Mesendoderm (in vitro differentiated cells): Measurements from ENCODE around the gene SUMO2.
"Not testable (repeated sequence)": the region's sequence is repeated elsewhere in the genome, so short reads cannot be mapped to it uniquely, and the experiment has no call there.

Source experiments
- DNase-seq: peaks from one replicate; pipeline ENCODE4 v3.0.0; 2013
- H2AK5ac ChIP-seq: 2 replicates; pipeline ENCODE4 v1.6.1; 2013; ENCODE audit warnings: low read length, inconsistent platforms
- H2BK120ac ChIP-seq: 2 replicates; pipeline ENCODE4 v1.6.1; 2013; ENCODE audit warnings: low read depth, mild to moderate bottlenecking, low read length, moderate library complexity, mixed read lengths
- H2BK15ac ChIP-seq: replicated peaks from 2 replicates; pipeline ENCODE4 v1.6.1; 2013; ENCODE audit warnings: low read depth, mild to moderate bottlenecking, moderate library complexity
- H2BK5ac ChIP-seq: 2 replicates; pipeline ENCODE4 v1.6.1; 2013; ENCODE audit warnings: low read length, inconsistent platforms
- H3K18ac ChIP-seq: 2 replicates; pipeline ENCODE4 v1.6.1; 2013; ENCODE audit warnings: mild to moderate bottlenecking, low read length, mixed read lengths
- H3K23ac ChIP-seq: one replicate; pipeline ENCODE4 v1.6.1; 2013; ENCODE audit warnings: low read length
- H3K27ac ChIP-seq: 2 replicates; pipeline ENCODE4 v1.5.1; 2013; ENCODE audit warnings: low read depth, mild to moderate bottlenecking, inconsistent platforms, low read length, moderate library complexity
- H3K27me3 ChIP-seq: 2 replicates; pipeline ENCODE4 v1.6.1; 2013; ENCODE audit warnings: low read length, control low read depth, mild to moderate bottlenecking, inconsistent platforms; ENCODE audit not compliant: insufficient read depth, poor library complexity
- H3K36me3 ChIP-seq: 2 replicates; pipeline ENCODE4 v1.6.1; 2013; ENCODE audit warnings: low read length, inconsistent platforms; ENCODE audit not compliant: control insufficient read depth, insufficient read depth
- H3K4ac ChIP-seq: one replicate; pipeline ENCODE4 v1.6.1; 2013; ENCODE audit warnings: low read depth, mild to moderate bottlenecking, low read length, moderate library complexity
- H3K4me1 ChIP-seq: 2 replicates; pipeline ENCODE4 v1.6.1; 2013; ENCODE audit warnings: low read depth, low read length, inconsistent platforms; ENCODE audit not compliant: control insufficient read depth
- H3K4me2 ChIP-seq: 2 replicates; pipeline ENCODE4 v1.6.1; 2013; ENCODE audit warnings: low read length
- H3K4me3 ChIP-seq: 2 replicates; pipeline ENCODE4 v1.5.1; 2013; ENCODE audit warnings: mild to moderate bottlenecking, low read length
- H3K56ac ChIP-seq: one replicate; pipeline ENCODE4 v1.6.1; 2013; ENCODE audit warnings: low read length
- H3K79me1 ChIP-seq: 2 replicates; pipeline ENCODE4 v1.6.1; 2013; ENCODE audit warnings: low read length, inconsistent platforms
- H3K79me2 ChIP-seq: 2 replicates; pipeline ENCODE4 v1.6.1; 2013; ENCODE audit warnings: mild to moderate bottlenecking, low read length; ENCODE audit not compliant: control insufficient read depth, insufficient read depth
- H3K9ac ChIP-seq: 2 replicates; pipeline ENCODE4 v1.6.1; 2013; ENCODE audit warnings: low read length, inconsistent platforms
- H4K5ac ChIP-seq: one replicate; pipeline ENCODE4 v1.6.1; 2013; ENCODE audit warnings: low read length
- H4K8ac ChIP-seq: one replicate; pipeline ENCODE4 v1.6.1; 2013; ENCODE audit warnings: low read depth, mild to moderate bottlenecking, control low read depth, low read length, moderate library complexity
- WGBS: extraction: QIAGEN DNeasy Blood & Tissue Kit; methylation state at CpG from one replicate; pipeline ENCODE4 v1.1.7; 2013; ENCODE audit warnings: low lambda C conversion rate, missing lambda C conversion rate; ENCODE audit not compliant: insufficient coverage; ENCODE audit errors: extremely low coverage; 5-methylcytosine and 5-hydroxymethylcytosine counted together

Gene SUMO2

DNA sequence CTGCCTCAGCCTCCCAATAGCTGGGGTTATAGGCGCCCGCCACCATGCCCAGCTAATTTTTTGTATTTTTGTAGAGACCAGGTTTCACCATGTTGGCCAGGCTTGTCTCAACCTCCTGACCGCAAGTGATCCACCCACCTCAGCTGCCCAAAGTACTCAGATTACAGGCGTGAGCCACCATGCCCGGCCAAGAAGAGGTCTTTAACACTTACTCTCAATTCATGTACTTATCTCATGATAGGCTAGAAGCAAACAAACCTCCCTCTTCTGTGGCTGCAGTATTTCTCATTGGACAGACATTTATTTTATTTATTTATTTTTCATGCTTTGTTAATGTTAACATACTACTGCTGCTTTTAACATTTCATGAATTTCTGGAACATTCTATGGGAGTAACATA lies 44.2 kb downstream of the SUMO2 start:
- H4K5ac ChIP-seq = no peak overlapping the region
- H2AK5ac ChIP-seq = no peak overlapping the region
- no peak overlapping the region for H3K23ac ChIP-seq
- no peak overlapping the region for H2BK120ac ChIP-seq
- no peak overlapping the region for H3K18ac ChIP-seq
- no peaks in the 10 kb centered on the region for H3K79me2 ChIP-seq
- no peak overlapping the region for H3K4ac ChIP-seq
- no peak overlapping the region for H3K4me2 ChIP-seq
- no peak overlapping the region for H2BK15ac ChIP-seq
- peaks cover 6% of the 10 kb centered on the region for H3K36me3 ChIP-seq
- WGBS = no CpG with 5 or more reads among the region's 5 CpGs
- no peak overlapping the region for H3K4me3 ChIP-seq
- H3K56ac ChIP-seq = no peak overlapping the region
- no peaks in the 10 kb centered on the region for H3K27me3 ChIP-seq
- H3K27ac ChIP-seq = no peak overlapping the region
- H4K8ac ChIP-seq = no peak overlapping the region
- no peak overlapping the region for H3K9ac ChIP-seq
- H2BK5ac ChIP-seq = no peak overlapping the region
- no peaks in the 10 kb centered on the region for H3K4me1 ChIP-seq
- peaks cover 3% of the 10 kb centered on the region for H3K79me1 ChIP-seq
- DNase-seq = no peak

DNA sequence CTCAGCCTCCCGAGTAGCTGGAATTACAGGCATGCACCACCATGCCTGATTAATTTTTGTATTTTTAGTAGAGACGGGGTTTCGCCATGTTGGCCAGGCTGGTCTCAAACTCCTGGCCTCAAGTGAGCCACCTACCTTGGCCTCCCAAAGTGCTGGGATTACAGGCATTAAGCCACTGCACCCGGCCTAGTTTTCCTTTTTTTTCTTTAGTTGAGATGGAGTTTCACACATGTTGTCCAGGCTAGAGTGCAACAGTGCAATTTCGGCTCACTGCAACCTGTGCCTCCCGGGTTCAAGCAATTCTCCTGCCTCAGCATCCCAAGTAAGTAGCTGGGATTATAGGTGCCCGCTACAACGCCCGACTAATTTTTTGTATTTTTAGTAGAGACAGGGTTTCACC lies 45.0 kb downstream of the SUMO2 start:
- H3K23ac ChIP-seq, H3K4ac ChIP-seq, DNase-seq, H2BK5ac ChIP-seq, H3K27me3 ChIP-seq, H3K18ac ChIP-seq, H2AK5ac ChIP-seq, H2BK120ac ChIP-seq, H3K36me3 ChIP-seq, H3K4me1 ChIP-seq, H3K4me2 ChIP-seq, H3K56ac ChIP-seq, H4K5ac ChIP-seq, H3K27ac ChIP-seq, H3K4me3 ChIP-seq, H4K8ac ChIP-seq, H3K9ac ChIP-seq, H2BK15ac ChIP-seq, H3K79me2 ChIP-seq, H3K79me1 ChIP-seq: not testable (repeated sequence)
- WGBS = no CpG with 5 or more reads among the region's 9 CpGs

DNA sequence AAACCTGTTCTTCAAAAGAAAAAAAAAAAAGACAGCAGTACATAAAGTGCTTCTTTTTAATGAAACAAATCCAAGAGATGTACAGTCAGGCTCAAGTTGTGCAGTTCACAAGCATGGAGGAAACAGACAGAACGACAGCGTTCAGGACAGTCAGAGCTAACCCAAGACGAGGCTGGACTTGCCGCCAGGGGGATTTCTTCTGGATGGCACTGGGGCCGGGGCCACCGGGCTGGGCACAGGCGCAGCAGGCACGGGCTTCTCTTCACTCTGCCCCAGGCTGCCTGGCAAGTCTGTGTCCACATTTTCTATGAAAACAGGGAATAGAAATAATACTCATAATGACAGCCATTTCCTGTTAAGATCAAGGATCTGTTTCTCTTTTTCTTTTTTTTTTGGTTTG lies 46.8 kb downstream of the SUMO2 start:
- Histone ChIP-seq H3K36me3 (peaks cover 3% of the 10 kb centered on the region), H3K23ac (no peak overlapping the region), H4K5ac (no peak overlapping the region), H3K9ac (no peak overlapping the region), H3K18ac (no peak overlapping the region), H3K27me3 (no peaks in the 10 kb centered on the region), H3K56ac (no peak overlapping the region), H3K79me1 (no peaks in the 10 kb centered on the region), H3K4ac (no peak overlapping the region), H3K27ac (no peak overlapping the region), H2AK5ac (no peak overlapping the region), H3K4me2 (no peak overlapping the region), H2BK120ac (no peak overlapping the region), H3K4me1 (no peaks in the 10 kb centered on the region), H3K4me3 (no peak overlapping the region), H2BK5ac (no peak overlapping the region), H4K8ac (no peak overlapping the region), H3K79me2 (no peaks in the 10 kb centered on the region), H2BK15ac (no peak overlapping the region)
- WGBS = no CpG with 5 or more reads among the region's 8 CpGs
- DNase-seq = no peak

DNA sequence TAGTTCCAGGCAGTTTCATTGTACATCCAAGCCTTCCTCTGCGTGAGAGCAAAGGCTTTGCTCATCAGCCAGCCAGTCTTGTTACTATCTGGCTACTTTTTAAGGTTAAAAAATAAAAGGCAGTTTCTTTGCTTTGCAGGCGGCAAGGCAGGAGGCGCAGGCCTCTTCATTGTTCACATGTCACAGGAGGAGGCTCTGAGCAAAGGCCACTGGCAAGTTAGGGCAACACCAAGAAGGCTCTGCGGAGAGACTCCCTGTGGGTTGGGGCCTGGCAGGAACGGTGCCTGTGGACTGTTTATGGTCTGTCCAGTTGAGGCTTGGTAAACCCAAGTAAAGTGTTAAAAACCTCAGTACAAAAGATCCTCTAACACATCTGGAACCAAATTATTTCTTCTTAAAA lies 47.3 kb downstream of the SUMO2 start:
- Histone ChIP-seq H3K18ac (no peak overlapping the region), H4K8ac (no peak overlapping the region), H3K4me3 (no peak overlapping the region), H3K27ac (no peak overlapping the region), H3K36me3 (peaks cover 3% of the 10 kb centered on the region), H3K27me3 (no peaks in the 10 kb centered on the region), H3K4ac (no peak overlapping the region), H3K79me2 (no peaks in the 10 kb centered on the region), H3K4me1 (no peaks in the 10 kb centered on the region), H2BK5ac (no peak overlapping the region), H3K79me1 (no peaks in the 10 kb centered on the region), H2BK120ac (no peak overlapping the region), H3K4me2 (no peak overlapping the region), H3K9ac (no peak overlapping the region), H2AK5ac (no peak overlapping the region), H3K56ac (no peak overlapping the region), H2BK15ac (no peak overlapping the region), H3K23ac (no peak overlapping the region), H4K5ac (no peak overlapping the region)
- no CpG with 5 or more reads among the region's 5 CpGs for WGBS
- DNase-seq = no peak

DNA sequence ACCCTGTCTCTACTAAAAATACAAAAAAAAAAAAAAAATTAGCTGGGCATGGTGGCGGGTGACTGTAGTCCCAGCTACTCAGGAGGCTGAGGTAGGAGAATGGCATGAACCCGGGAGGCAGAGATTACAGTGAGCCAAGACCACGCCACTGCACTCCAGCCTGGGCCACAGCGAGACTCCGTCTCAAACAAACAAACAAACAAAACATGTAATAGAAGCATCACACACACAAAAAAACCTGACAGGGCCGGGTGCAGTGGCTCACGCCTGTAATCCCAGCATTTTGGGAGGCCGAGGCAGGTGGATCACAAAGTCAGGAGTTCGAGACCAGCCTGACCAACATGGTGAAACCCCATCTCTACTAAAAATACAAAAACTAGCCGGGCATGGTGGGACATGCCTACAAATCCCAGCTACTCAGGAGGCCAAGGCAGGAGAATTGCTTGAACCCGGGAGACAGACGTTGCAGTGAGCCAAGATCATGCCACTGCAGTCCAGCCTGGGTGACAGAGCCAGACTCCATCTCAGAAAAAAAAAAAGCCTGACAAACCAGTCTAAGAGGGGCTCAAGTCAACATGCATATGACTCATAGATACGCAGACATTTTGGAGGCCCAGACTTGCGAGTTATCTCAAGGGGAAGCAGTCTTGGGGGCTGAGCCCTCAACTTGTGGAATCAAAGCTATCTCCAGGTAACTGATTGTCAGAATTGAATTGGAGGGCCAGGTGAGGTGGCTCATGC lies 49.0 kb downstream of the SUMO2 start:
- not testable (repeated sequence) for H2AK5ac ChIP-seq, H3K9ac ChIP-seq, H4K8ac ChIP-seq, H3K27ac ChIP-seq, H3K36me3 ChIP-seq, H3K4me1 ChIP-seq, H3K23ac ChIP-seq, H2BK5ac ChIP-seq, H3K56ac ChIP-seq, H2BK120ac ChIP-seq, H3K79me2 ChIP-seq, H3K4ac ChIP-seq, H4K5ac ChIP-seq, H3K18ac ChIP-seq, H3K4me3 ChIP-seq, H3K27me3 ChIP-seq, H3K79me1 ChIP-seq, H2BK15ac ChIP-seq, H3K4me2 ChIP-seq
- WGBS = no CpG with 5 or more reads among the region's 14 CpGs
- peak; percentile 49 for DNase-seq

DNA sequence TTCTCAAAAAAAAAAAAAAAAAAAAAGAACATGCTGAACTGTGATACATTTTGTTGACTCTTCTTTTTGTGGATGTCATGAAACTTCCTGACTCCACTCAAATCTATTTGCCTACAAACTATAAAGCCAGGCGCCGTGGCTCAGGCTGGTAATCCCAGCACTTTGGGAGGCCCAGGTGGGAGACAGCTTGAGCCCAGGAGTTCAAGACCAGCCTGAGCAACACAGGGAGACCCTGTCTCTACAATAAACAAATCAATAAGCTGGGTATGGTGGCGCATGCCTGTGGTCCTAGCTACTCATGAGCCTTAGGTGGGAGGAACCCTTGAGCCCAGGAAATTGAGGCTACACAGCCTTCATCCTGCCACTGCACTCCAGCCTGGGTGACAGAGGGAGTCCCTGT lies 49.8 kb downstream of the SUMO2 start:
- H3K4ac ChIP-seq = no peak overlapping the region
- H3K4me1 ChIP-seq = peaks cover 1% of the 10 kb centered on the region
- no peak overlapping the region for H3K23ac ChIP-seq
- H3K27ac ChIP-seq = no peak overlapping the region
- peaks cover 10% of the 10 kb centered on the region for H3K79me1 ChIP-seq
- no peak overlapping the region for H3K9ac ChIP-seq
- no peak for DNase-seq
- H3K18ac ChIP-seq = no peak overlapping the region
- H3K79me2 ChIP-seq = peaks cover 4% of the 10 kb centered on the region
- H3K4me2 ChIP-seq = no peak overlapping the region
- no CpG with 5 or more reads among the region's 3 CpGs for WGBS
- no peak overlapping the region for H2AK5ac ChIP-seq
- H3K36me3 ChIP-seq = peaks cover 7% of the 10 kb centered on the region
- no peak overlapping the region for H2BK15ac ChIP-seq
- no peaks in the 10 kb centered on the region for H3K27me3 ChIP-seq
- no peak overlapping the region for H3K56ac ChIP-seq
- H3K4me3 ChIP-seq = no peak overlapping the region
- no peak overlapping the region for H2BK120ac ChIP-seq
- H4K8ac ChIP-seq = no peak overlapping the region
- no peak overlapping the region for H2BK5ac ChIP-seq
- H4K5ac ChIP-seq = no peak overlapping the region
